HuH-7 (cell line): ENCODE data around the gene SUSD3.

ENCODE experiments used
- DNase-seq: peaks from one replicate; pipeline ENCODE4 v3.0.0; 2011; ENCODE audit warnings: low spot score

Gene SUSD3

DNA sequence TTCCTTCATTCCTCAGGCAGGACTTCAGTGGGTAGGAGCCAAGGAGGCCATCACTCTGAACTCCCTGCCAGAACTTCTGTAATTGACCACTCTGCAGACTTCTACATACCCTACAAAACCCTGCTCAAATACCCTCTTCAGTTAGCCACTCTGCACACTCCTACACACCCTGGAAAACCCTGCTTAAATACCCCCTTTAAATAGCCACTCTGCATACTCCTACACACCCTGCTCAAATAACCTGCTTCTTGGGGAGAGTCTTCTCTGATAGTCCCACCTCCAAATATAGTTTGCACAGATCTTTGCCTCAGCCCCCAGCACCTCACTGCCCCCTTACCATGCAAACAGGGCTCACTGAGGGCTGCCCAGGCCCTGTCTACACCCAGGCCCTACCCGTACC is 18.9 kb downstream of the SUSD3 start:
- DNase-seq, result no peak

DNA sequence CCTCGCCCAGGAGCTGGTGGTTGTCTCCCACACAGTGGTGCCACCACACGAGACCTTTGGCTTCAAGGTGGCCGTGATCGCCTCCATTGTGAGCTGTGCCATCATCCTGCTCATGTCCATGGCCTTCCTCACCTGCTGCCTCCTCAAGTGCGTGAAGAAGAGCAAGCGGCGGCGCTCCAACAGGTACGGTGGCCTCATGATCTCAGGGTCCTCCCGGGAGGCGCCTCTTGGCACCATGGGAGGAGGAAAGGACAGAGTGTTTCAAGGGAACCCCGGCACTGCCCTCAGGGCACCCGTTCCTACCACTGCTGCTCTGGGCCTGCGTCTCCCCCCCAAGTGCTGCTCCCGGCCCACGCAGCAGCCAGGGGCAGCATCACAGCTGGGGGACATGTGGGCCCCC is 19.3 kb downstream of the SUSD3 start:
- no peak for DNase-seq

GRCh38 chr9:93079371-93079770 is 20.9 kb downstream of the SUSD3 start:
- DNase-seq, result no peak

- no peak for DNase-seq
Measured at GRCh38 chr9:93080406-93080805, 21.9 kb downstream of the SUSD3 start.

DNA sequence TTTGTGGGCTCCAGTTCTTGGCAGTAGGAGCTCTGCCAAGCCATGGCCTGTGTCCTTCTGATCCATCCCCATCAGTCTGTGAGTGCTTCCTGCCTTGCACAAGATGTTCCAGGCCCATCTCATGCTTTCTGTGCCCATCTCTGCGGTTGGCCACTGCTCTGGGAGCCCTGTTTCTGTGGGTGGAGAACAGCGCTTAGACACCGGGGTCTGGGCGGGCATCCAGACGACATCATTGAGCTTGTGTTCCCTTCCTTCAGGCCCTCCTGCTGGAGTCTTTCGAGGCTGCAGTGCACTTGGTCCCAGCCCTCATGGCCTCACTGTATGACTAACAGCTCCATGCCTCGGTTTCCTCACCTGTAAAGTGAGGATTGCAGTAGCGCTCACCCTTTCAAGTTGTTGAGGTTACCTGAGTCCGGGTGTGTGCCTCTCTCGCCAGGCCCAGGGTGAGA is 22.6 kb downstream of the SUSD3 start:
- DNase-seq, result no peak

DNA sequence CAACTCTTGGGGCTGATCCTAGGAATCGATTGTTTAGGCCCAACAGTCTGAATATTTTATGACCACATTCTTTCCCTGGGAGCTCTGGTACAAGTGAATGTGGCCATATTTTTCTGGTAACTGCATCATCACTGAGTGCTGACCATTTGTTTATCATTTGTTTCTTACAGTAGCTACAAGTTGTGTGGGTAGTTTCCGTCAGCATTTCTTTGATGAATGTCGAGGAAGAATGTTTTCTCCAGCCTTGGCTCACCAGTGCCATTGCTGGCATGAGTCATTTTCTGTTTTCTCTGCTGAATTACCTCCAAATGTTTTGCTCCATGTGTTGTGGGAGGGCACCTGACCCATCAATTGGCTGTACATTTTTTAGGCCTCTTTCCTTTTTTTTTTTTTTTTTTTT is 23.4 kb downstream of the SUSD3 start:
- no peak for DNase-seq

DNA sequence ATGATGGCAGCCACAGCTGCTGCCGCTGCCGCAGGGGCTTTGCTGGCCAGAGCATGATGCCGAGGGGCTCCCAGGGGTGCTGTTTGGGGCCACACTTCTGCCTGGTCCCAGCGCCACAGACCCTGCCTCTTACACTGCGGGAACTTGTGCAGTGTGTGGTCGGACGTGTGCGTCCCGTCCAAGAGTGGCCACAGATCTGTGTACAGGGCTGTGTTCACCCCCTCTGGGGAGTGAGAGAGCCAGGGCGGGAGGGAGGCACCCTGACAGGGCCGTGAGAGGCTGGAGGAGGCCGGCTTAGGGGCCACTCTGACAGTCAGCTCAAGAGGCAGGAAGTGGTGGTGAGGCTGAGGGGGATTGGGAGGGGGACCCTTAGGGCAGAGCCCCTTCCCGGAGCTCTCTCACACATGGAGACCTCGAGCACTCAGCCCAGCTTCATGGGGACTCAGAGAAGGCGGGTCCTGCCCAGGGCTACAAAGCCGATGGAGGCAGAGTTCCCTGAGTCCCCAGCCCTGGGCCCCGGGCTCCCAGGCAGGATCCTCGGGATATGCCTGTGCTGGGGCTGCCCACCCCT is 24.4 kb downstream of the SUSD3 start:
- no peak for DNase-seq

- DNase-seq, result no peak
Measured at GRCh38 chr9:93083592-93084470, 25.3 kb downstream of the SUSD3 start.

DNA sequence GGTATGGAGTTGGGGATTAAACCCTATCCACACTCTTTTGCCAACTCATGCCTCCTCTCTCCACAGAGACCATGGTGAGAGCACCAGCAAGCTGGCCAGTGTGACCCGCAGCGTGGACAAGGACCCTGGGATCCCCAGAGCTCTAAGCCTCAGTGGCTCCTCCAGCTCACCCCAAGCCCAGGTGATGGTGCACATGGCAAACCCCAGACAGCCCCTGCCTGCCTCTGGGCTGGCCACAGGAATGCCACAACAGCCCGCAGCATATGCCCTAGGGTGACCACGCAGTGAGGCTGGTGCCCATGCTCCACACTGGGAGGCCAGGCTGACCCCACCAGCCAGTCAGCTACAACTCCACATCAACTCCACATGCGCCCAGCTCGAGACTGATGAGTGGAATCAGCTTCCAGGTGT is 26.0 kb downstream of the SUSD3 start:
- no peak for DNase-seq

- no peak for DNase-seq
Measured at GRCh38 chr9:93085676-93086075, 27.2 kb downstream of the SUSD3 start.

GRCh38 chr9:93086447-93087224 is 28.1 kb downstream of the SUSD3 start:
- no peak for DNase-seq

DNA sequence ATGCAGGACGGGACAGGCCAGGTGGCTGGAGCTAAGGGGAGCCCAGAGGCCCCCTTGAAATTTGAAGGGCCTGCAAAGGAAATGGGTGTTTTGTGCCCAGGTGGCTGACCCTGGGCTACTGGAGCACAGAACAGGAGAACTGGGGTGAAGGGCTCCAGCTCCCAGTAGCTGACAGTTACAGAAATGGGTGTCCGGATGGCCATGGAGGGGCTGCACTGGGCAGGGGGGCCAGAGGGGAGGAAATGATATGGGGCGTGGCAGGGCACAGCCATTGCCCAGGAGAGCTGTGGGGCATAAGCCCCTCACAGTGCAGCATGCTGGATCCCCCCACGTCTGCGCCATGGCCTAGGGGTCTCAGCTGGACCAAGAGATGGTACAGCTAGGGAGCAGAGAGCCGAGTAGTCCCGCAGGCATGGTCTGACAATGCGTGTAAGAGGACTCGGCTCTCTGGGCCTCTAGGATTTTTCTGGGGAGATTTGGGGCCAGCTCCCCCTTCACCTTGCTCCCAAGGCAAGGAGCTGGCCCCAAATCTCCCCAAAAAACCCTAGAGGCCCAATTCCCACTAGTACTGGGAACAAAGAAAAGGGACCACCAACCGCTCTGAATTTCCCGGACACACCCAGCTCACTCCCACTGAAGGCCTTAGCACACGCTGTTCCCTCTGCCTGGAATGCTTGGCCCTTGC is 29.6 kb downstream of the SUSD3 start:
- no peak for DNase-seq

GRCh38 chr9:93088656-93089015 is 30.1 kb downstream of the SUSD3 start:
- no peak for DNase-seq

DNA sequence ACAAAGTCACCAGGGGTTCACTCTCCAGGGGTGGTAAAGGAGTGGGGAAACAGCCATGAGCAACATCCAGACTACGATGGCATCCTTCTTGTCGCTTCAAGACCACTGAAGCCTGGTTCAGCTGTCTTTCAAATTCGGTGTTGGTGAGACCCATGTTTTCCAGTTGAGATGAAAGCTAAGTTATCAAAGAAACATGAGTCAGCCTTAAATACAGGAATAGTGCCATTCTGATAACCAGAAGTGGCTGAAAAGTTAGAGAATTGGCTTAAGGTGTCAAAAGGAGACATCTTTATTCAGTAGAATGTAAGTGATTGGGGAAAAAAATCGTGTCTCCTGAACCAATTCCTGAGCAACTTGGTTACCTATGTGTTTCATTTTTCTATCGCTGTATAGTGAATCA is 30.5 kb downstream of the SUSD3 start:
- DNase-seq, result no peak

- no peak for DNase-seq
Measured at GRCh38 chr9:93089481-93089991, 31.0 kb downstream of the SUSD3 start.

DNA sequence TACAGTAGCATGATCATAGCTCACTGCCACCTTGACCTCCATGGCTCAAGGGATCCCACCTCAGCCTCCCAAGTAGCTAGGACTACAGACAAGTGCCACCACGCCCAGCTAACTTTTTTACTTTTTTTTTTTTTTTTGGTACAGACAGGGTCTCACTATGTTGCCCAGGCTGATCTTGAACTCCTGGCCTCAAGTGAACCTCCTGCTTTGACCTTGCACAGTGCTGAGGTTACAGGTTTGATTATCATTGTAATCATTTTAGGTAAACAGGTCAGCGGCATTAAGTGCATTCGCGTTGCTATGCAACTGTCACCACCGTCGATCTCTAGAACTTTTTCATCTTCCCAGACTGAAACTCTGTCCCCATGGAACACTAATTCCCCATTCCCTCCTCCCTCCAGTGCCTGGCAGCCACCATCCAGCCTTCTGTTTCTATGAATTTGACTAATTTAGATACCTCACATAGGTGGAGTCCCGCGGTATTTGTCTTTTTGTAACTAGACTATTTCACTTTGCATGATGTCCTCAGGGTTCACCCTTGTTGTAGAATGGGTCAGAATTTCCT is 31.7 kb downstream of the SUSD3 start:
- no peak for DNase-seq

- no peak for DNase-seq
Measured at GRCh38 chr9:93091056-93091452, 32.6 kb downstream of the SUSD3 start.

DNA sequence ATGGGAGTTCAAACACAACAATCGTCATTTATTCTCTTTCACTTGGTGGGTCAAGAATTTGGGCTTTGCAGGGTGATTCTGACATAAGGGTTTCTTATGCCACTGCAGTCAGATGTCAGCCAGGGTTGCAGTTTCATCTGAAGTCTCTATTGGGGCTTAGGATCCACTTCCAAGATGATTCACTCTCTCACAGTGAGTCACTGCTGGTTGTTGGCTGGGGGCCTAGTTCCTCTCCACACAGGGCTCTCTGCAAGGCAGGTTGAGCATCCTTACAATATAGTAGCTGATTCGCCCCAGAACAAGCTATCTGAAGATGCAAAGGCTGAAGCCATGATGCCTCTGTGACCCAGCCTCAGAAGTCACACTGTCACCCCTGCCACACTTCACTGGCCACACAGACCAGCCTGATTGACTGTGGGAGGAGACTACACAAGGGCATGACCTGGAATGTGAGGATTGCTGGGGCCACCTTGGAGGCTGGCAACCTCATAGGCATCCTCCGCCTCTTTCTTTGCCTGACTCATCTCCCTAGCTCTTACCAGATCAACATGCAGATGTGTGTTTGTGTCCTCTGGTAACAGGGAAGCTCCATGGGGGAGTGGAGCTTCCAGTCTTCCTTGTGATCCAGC is 33.1 kb downstream of the SUSD3 start:
- DNase-seq, result no peak

GRCh38 chr9:93092251-93092991 is 33.9 kb downstream of the SUSD3 start:
- no peak for DNase-seq

DNA sequence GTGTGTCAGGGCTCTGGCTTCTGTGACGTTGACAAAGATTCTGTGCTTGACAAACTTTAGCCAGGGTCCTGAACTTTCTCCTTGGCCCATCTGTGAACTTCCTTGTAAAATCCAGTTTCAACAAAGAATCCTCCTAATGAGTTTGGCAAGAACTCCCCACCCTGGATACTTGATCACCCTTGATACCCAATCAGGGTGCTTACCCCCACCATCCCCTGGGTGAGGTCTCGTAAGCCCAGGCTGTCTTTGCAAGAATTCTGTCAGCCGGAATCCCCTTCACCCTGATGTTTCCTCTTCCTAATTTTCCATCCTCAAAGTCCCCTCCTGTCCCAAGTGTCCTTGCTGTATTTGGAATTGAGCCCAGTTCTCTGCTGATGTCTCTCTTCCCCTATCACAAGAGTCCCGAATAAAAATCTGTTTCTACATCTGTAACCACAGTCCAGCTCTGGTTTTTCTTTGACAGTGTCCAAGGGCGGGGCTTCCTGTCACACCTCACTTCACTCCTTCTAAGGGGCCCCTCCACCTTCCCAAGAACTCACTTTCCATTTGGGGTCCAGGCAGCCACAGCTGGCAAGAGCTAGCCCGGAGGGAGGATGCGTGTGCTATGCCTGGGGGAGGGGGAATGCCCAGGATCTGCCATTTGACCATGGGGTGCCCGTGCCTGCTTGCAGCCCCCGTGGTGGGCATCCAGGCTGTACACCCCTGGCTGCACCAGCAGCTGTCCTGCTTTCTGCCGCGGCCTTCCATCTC is 34.8 kb downstream of the SUSD3 start:
- DNase-seq, result no peak
